GM21528 (cell line): ENCODE results near the gene SYDE2.
A peak's percentile ranks its signal among the peaks of the same experiment; 100 is the strongest.
"Not testable (repeated sequence)": the region's sequence is repeated elsewhere in the genome, so short reads cannot be mapped to it uniquely, and the experiment has no call there.

Source experiments
- ATAC-seq: cut with Tn5 transposase; IDR thresholded peaks from one replicate; pipeline ENCODE4 v1.9.1; 2021; ENCODE audit warnings: mild to moderate bottlenecking, moderate library complexity; ENCODE audit not compliant: unreplicated experiment, low FRiP score

SYDE2 gene

GRCh38 chr1:85216697-85217096 lies 15.9 kb upstream of the SYDE2 start:
- no peak for ATAC-seq

DNA sequence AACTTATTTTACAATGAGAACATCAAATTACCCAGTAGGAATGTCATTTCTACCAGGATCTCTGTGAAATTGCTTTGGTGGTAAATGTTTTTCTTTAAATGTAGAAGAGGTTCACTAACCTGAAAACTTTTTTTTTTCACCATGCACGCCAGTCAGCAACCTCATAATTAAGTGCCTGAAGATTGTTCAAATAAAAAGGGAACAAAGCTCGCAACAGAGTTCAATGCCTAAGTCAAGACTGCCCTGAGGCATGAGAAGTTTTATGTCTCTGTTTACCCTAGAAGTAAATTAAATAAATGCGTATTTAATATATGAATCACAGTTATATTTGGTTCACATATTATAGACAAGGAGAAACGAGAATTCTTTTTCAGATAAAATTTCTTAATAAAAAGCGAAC lies 13.8 kb upstream of the SYDE2 start:
- no peak for ATAC-seq

DNA sequence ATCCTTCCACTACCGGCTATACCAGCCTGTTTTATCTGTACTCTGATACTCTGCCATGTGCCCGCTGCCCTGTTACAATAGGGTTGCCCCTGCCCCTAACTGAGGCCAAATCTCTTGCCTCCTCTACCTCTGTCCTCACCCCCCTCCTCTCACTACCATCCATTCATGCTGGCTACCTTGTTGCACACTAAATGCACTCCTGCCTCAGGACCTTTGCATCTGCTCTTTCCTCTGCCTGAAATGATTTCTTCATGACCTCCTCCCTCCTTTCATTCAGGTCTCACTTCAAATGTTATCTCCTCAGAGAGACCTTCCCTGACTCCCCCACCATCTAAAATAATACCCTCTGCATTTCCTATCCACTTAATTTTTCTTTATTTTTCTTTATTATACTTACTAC lies 7.7 kb upstream of the SYDE2 start:
- no peak for ATAC-seq

GRCh38 chr1:85203573-85204171 lies 2.9 kb upstream of the SYDE2 start:
- no peak for ATAC-seq

GRCh38 chr1:85202864-85203255 lies 2.0 kb upstream of the SYDE2 start:
- ATAC-seq = no peak

DNA sequence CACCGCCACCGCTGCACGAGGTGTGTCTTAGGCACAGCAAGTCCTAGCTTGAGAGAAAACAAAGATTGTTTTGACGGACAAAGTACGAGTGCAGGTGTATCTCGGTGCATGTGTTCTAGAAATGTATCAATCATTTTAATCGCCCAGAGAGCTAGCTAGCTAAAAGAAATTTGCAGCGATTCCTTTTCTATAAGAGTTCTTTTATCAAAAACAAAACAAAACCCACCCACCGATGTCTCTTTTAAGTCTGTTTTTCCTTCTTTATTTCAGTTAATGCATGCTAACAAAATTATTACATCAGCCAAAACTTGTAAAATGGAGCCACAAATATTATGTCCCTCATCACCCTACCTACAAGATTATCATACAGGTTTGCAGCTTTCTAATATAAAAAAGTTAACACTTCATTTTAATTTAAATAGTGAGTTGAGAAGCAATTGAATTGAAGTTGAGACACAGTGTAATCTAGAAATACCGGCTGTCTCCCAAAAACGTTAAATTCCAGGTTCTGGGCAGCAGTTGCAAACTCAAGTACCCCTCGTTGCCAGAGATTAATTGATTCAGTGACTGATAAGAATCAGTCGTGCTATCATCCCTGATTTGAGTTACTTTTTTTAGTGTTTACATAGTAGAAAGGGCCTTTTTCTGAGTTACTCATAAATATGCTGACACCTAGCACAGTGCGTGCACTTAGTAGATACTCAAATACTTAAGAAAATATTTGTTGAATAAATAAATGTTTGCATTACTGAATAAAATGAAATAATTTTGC lies 1.5 kb upstream of the SYDE2 start:
- peak; percentile 7 for ATAC-seq

DNA sequence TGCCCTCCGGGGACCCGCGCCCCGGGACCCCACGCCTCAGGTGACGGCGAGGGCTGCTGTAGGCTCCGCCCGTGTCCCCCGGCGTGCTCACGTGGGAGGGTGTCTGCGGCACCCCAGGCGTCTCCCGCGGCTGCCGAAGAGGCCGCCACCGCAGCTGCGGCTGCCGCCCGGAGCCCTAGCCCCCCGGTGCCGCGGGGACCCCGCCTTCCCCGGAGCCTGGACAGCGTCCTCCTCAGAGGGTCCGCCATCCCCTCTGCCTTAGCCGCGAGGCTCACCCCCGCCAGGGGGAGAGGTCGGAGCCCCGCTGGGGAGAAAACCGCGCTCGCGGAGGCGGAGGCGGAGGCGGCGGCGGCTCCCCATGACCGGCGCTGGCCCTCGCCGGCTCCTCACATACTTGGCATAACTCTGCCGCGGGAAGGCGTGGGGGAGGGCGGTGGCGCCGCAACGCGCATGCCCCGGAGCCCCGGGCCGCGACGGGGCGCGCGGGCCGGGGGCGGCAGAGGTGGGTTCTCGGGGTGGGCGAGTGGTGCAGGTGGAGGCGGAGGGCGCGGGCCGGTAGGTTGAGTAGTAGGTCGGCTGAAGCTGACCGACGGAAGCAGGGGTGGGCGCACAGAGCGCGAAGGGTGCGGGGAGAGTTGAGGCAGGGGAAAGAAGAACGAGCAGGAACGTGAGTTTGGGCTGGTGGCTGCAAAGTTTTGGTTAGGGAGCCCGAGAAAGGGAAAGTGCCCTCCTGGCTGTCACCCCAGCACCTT lies 700 bp upstream of the SYDE2 start:
- ATAC-seq = peak; percentile 64

GRCh38 chr1:85199667-85200462 lies 951 bp downstream of the SYDE2 start:
- ATAC-seq = no peak

DNA sequence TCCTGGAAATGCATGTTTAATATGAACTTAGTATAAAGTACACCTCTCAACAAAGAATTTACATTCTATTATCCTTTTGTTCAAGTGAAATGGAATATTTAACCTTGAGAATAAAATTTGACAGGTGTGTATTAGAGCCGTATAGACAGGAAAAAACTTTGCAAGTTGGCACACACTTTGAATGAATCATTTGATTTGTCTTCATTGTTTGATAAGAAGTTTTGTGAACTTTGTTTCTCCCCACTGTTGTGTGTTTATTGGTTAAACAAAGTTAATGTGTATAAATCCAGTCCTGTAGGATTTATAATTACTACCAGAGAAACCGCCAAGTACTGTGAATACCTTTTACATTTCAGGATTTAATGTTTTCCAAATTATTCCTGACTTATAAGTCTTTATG lies 2.0 kb downstream of the SYDE2 start:
- no peak for ATAC-seq

DNA sequence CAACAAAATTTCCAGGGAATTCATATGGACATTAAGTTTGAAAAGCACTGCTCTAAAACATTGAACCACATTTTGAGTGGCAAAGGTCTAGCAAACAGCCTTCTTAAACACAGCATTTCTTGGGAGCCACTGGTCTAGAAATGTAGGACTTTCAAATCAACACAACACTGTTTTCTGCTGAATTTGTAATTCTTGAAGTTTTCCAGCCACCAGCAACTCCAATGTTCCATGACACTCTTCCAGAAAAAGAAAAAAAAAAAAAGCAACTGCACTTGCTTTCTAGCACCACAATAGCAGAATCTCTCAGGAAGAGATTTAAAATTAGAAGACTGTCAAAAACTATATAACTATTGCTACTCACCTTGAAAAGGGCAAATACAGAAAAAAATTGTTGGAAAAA lies 4.5 kb downstream of the SYDE2 start:
- ATAC-seq = no peak

- ATAC-seq = no peak
Observed at GRCh38 chr1:85195703-85196102, 5.1 kb downstream of the SYDE2 start.

- ATAC-seq = not testable (repeated sequence)
Observed at GRCh38 chr1:85192129-85192528, 8.7 kb downstream of the SYDE2 start.

GRCh38 chr1:85189120-85189519 lies 11.7 kb downstream of the SYDE2 start:
- ATAC-seq = no peak

GRCh38 chr1:85188530-85188929 lies 12.3 kb downstream of the SYDE2 start:
- no peak for ATAC-seq

DNA sequence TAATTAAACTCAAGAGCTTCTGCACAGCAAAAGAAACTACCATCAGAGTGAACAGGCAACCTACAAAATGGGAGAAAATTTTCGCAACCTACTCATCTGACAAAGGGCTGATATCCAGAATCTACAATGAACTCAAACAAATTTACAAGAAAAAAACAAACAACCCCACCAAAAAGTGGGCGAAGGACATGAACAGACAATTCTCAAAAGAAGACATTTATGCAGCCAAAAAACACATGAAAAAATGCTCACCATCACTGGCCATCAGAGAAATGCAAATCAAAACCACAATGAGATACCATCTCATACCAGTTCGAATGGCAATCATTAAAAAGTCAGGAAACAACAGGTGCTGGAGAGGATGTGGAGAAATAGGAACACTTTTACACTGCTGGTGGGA lies 13.8 kb downstream of the SYDE2 start:
- not testable (repeated sequence) for ATAC-seq

DNA sequence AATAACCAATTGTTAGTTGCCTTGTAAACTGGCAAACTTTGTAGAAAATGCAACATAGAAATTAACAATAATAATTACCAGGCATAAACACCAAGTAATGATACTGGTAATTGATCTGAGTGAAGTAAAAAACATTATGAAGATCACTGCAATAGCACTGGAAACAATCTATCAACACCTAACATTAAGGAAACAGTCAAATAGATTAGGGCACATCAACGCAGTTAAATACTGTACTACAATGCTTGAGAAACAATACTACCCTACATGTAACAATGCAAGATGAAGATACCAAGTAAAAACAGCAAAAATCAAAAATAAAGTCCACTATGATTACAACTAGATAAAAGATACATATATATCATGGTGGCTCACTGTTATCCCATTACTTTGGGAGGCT lies 16.6 kb downstream of the SYDE2 start:
- ATAC-seq = no peak

DNA sequence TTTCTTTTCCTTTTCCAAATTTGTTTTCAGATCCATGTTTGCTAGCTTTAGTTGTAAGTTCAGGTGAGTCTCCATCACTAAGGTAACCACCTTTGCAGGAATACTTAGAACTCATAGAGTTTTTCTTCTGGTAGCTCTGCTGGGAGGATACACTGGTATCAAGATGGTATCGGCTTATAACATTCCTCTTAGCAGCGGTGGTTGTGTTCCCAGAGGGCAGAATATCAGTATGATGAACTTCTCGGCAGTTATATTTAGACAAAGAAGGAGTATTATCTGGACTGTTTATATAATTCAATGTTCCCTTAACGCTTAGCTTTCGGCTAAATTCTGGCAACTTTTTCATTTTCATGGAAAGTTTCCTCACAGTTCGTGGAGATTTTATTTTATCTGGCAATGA lies 18.1 kb downstream of the SYDE2 start:
- ATAC-seq = no peak

DNA sequence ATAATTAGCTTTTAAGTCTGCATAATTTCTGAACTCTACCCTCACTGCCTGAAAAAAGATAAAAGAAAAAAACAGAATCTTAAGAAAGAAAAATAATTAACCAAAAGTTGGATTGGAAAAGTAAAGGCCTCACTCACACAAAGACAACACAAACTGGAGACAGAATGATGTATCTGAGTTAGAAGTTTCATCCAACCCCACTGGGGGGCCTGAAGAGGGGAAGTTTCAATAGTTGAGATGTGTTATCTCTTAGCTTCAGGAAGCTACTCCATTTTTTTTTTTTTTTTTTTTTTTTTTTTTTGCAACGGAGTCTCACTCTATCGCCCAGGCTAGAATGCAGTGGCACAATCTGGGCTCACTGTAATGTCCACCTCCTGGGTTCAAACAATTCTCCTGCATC lies 19.9 kb downstream of the SYDE2 start:
- no peak for ATAC-seq

DNA sequence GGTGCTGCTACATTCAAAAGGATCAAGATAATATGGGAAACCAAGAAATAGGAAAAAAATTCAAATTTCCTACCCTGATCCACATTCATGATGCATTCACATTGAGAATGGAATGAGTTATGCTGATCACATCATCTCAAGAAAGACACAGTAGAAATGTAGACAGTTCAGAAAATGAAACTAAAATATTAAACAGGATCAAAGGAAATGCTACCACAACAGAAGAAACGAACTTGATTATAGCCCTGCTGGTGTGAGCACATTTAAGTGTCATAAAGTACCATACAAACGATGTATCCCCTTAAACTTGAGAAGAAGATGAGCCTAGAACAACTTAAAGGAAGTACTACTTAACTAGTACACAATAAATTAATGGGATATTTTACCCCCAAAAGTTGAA lies 21.3 kb downstream of the SYDE2 start:
- ATAC-seq = no peak

GRCh38 chr1:85178396-85178795 lies 22.4 kb downstream of the SYDE2 start:
- ATAC-seq = no peak

DNA sequence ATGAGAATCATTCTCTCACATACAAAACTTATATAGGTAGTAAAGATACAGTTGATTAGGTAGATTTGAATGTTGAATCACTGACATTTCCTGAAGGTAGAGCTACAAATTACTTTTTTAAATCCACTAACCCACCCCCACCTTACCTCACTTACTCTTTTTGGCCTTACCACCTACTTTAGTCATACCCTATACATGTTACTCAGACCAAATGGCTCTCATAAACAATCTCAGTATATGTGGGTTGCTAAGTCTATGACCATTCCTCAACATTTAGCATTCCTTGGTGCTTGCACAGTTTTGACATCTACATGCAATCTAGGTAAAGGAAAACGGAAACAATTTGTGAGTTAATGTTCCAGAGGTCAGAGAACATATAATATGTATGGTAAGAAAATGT lies 26.3 kb downstream of the SYDE2 start:
- no peak for ATAC-seq
